H9 (cell line): Measurements from ENCODE around the gene RADIL. TPM values are rescaled to one million over a fixed set of nuclear protein-coding genes. Genes with fewer than 3 reads are reported as not detected.

Experiments
- DNase-seq: peaks from one replicate; pipeline ENCODE4 v3.0.0-alpha.2; 2017
- H2AFZ ChIP-seq: one replicate; pipeline ENCODE4 v1.6.1; 2013; ENCODE audit warnings: mild to moderate bottlenecking, low read length, control low read depth, moderate library complexity
- H2AK5ac ChIP-seq: 2 replicates; pipeline ENCODE4 v1.6.1; 2013; ENCODE audit warnings: low read length, control low read depth, mixed read lengths; ENCODE audit not compliant: insufficient read length
- H2BK120ac ChIP-seq: one replicate; pipeline ENCODE4 v1.6.1; 2013; ENCODE audit warnings: low read depth, mild to moderate bottlenecking, low read length, control low read depth, inconsistent platforms; ENCODE audit not compliant: poor library complexity, severe bottlenecking
- H2BK12ac ChIP-seq: 2 replicates; pipeline ENCODE4 v1.6.1; 2013; ENCODE audit warnings: low read length, control low read depth, mixed read lengths, low read depth; ENCODE audit not compliant: insufficient read length
- H2BK15ac ChIP-seq: 2 replicates; pipeline ENCODE4 v1.6.1; 2013; ENCODE audit warnings: low read depth, low read length, control low read depth
- H2BK20ac ChIP-seq: one replicate; pipeline ENCODE4 v1.6.1; 2013; ENCODE audit warnings: low read depth, mild to moderate bottlenecking, low read length, control low read depth, inconsistent platforms; ENCODE audit not compliant: poor library complexity, severe bottlenecking
- H2BK5ac ChIP-seq: 2 replicates; pipeline ENCODE4 v1.6.1; 2013; ENCODE audit warnings: low read length, control low read depth, mixed read lengths; ENCODE audit not compliant: insufficient read length
- H3K14ac ChIP-seq: 2 replicates; pipeline ENCODE4 v1.6.1; 2013; ENCODE audit warnings: low read length, control low read depth; ENCODE audit not compliant: insufficient read depth
- H3K18ac ChIP-seq: 2 replicates; pipeline ENCODE4 v1.6.1; 2013; ENCODE audit warnings: low read depth, mild to moderate bottlenecking, mixed read lengths, low read length, control low read depth; ENCODE audit not compliant: insufficient read length
- H3K23ac ChIP-seq: 2 replicates; pipeline ENCODE4 v1.6.1; 2013; ENCODE audit warnings: low read length, control low read depth, mixed read lengths, low read depth; ENCODE audit not compliant: insufficient read length
- H3K23me2 ChIP-seq: 2 replicates; pipeline ENCODE4 v1.6.1; 2013; ENCODE audit warnings: low read depth, mild to moderate bottlenecking, mixed read lengths, low read length, control low read depth; ENCODE audit not compliant: insufficient read length, poor library complexity, severe bottlenecking
- H3K27ac ChIP-seq: 2 replicates; pipeline ENCODE4 v1.5.1; 2013; ENCODE audit warnings: low read length, control low read depth, mixed read lengths, low read depth; ENCODE audit not compliant: insufficient read length
- H3K27me3 ChIP-seq: 2 replicates; pipeline ENCODE4 v1.6.1; 2013; ENCODE audit warnings: low read length, control low read depth, inconsistent platforms; ENCODE audit not compliant: insufficient read depth
- H3K4ac ChIP-seq: 2 replicates; pipeline ENCODE4 v1.6.1; 2013; ENCODE audit warnings: low read depth, mild to moderate bottlenecking, control low read depth, inconsistent platforms, low read length, moderate library complexity
- H3K4me1 ChIP-seq: 2 replicates; pipeline ENCODE4 v1.6.1; 2013; ENCODE audit warnings: low read length, control low read depth, inconsistent platforms; ENCODE audit not compliant: insufficient read depth
- H3K4me2 ChIP-seq: 2 replicates; pipeline ENCODE4 v1.6.1; 2013; ENCODE audit warnings: low read length, control low read depth, mixed read lengths; ENCODE audit not compliant: insufficient read length, insufficient read depth
- H3K56ac ChIP-seq: 2 replicates; pipeline ENCODE4 v1.6.1; 2013; ENCODE audit warnings: low read depth, mild to moderate bottlenecking, mixed read lengths, low read length, control low read depth; ENCODE audit not compliant: insufficient read length
- H3K79me1 ChIP-seq: 2 replicates; pipeline ENCODE4 v1.6.1; 2013; ENCODE audit warnings: low read depth, mild to moderate bottlenecking, moderate library complexity, low read length, control low read depth, inconsistent platforms; ENCODE audit not compliant: insufficient read depth, poor library complexity, severe bottlenecking
- H3K79me2 ChIP-seq: 2 replicates; pipeline ENCODE4 v1.6.1; 2013; ENCODE audit warnings: low read length, control low read depth, inconsistent platforms; ENCODE audit not compliant: insufficient read depth
- H3K9ac ChIP-seq: 2 replicates; pipeline ENCODE4 v1.6.1; 2013; ENCODE audit warnings: low read length, control low read depth, mixed read lengths; ENCODE audit not compliant: insufficient read length; ENCODE audit errors: extremely low read depth
- H3K9me3 ChIP-seq: one replicate; pipeline ENCODE4 v1.6.1; 2013; ENCODE audit warnings: low read depth, low read length, inconsistent platforms; ENCODE audit not compliant: control insufficient read depth
- H3T11ph ChIP-seq: one replicate; pipeline ENCODE4 v1.6.1; 2013; ENCODE audit warnings: mild to moderate bottlenecking, low read length, control low read depth, inconsistent platforms
- H4K20me1 ChIP-seq: one replicate; pipeline ENCODE4 v1.6.1; 2013; ENCODE audit not compliant: control insufficient read depth, insufficient read length, insufficient read depth
- H4K5ac ChIP-seq: 2 replicates; pipeline ENCODE4 v1.6.1; 2013; ENCODE audit warnings: low read depth, mild to moderate bottlenecking, mixed read lengths, low read length, control low read depth; ENCODE audit not compliant: insufficient read length
- H4K8ac ChIP-seq: replicated peaks from 2 replicates; pipeline ENCODE4 v1.6.1; 2013; ENCODE audit warnings: low read length, control low read depth, mixed read lengths, low read depth; ENCODE audit not compliant: insufficient read length
- H4K91ac ChIP-seq: 2 replicates; pipeline ENCODE4 v1.6.1; 2013; ENCODE audit warnings: low read depth, mild to moderate bottlenecking, moderate library complexity, mixed read lengths, low read length, control low read depth; ENCODE audit not compliant: insufficient read length
- H3K27ac Mint-ChIP-seq, 3 experiments: 2 replicates in 2 of 3; 3 replicates in 1 of 3; pipeline ENCODE4 v1.8.0; 2020 to 2021; ENCODE audit warnings: mixed read lengths in 3 of 3, mild to moderate bottlenecking in 1 of 3, moderate library complexity in 1 of 3
- H3K27me3 Mint-ChIP-seq: 2 replicates; pipeline ENCODE4 v1.8.0; 2021; ENCODE audit warnings: low read depth, mild to moderate bottlenecking, moderate library complexity, mixed read lengths
- H3K36me3 Mint-ChIP-seq, 3 experiments: 2 replicates in 2 of 3; 3 replicates in 1 of 3; pipeline ENCODE4 v1.8.0; 2020 to 2021; ENCODE audit warnings: low read depth in 3 of 3, mixed read lengths in 3 of 3; ENCODE audit not compliant: insufficient read depth in 1 of 3
- H3K4me1 Mint-ChIP-seq, 2 experiments: 2 replicates each; pipeline ENCODE4 v1.8.0; 2020; ENCODE audit warnings: mixed read lengths in 2 of 2
- H3K4me3 Mint-ChIP-seq, 2 experiments: 2 replicates in 1 of 2; 3 replicates in 1 of 2; pipeline ENCODE4 v1.8.0; 2020 to 2021; ENCODE audit warnings: mild to moderate bottlenecking in 2 of 2, mixed read lengths in 2 of 2, moderate library complexity in 1 of 2
- H3K9me3 Mint-ChIP-seq, 2 experiments: 2 replicates in 1 of 2; 3 replicates in 1 of 2; pipeline ENCODE4 v1.8.0; 2020; ENCODE audit warnings: mild to moderate bottlenecking in 2 of 2, mixed read lengths in 2 of 2, moderate library complexity in 1 of 2
- WGBS: extraction: QIAGEN DNeasy Blood & Tissue Kit; methylation state at CpG from one replicate; pipeline ENCODE4 v1.1.7; 2013; ENCODE audit warnings: missing lambda C conversion rate, low lambda C conversion rate, mixed read lengths; ENCODE audit not compliant: insufficient read length; ENCODE audit errors: extremely low coverage; 5-methylcytosine and 5-hydroxymethylcytosine counted together
- total RNA-seq: library from RNA; stranded (reverse); gene quantifications from 2 replicates; pipeline ENCODE4 v1.2.1, GENCODE V29; 2021
- TF ChIP-seq, protein P1 (sequence below): fragments of 200-600 bp; sonication (generic); conservative IDR thresholded peaks from 3 replicates; pipeline ENCODE4 v1.8.0; 2021; ENCODE audit warnings: antibody characterized with exemption, mild to moderate bottlenecking

The RADIL gene
- total RNA-seq, 1 experiment from 2014 or later, result 4.7 TPM

DNA sequence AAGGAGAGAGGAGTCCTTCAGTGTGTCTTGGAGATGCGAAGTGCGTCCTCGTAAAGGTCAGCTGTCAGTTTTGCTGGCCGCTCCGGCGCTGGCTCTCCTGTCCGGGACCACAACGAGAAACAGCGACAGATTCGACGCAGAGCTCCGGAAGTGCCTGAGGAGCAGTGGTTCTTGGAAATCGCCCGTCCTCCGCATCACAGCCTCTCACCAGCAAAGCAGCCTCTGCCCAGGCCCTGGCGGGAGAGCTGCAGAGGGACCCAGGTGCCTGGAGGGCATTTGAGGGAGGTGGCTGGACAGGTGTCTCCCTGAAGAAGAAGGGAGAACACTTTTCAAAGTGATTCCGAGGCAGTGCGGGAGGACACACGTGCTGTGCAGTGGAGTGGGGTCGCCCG, 119.7 kb downstream of the RADIL start:
- H3K9me3 Mint-ChIP-seq, result no peaks in the 10 kb centered on the region
- Histone ChIP-seq H3T11ph (no peak overlapping the region), H4K91ac (no peak overlapping the region), H3K4ac (no peak overlapping the region), H3K79me2 (no peaks in the 10 kb centered on the region), H3K56ac (no peak overlapping the region), H2BK12ac (no peak overlapping the region), H3K79me1 (no peaks in the 10 kb centered on the region), H2BK120ac (no peak overlapping the region), H3K18ac (no peak overlapping the region), H3K4me2 (no peak overlapping the region), H3K14ac (no peak overlapping the region), H4K8ac (no peak overlapping the region), H3K23ac (no peak overlapping the region), H2AK5ac (no peak overlapping the region), H3K9ac (no peak overlapping the region), H2AFZ (no peak overlapping the region), H2BK20ac (no peak overlapping the region), H2BK5ac (no peak overlapping the region), H3K27ac (no peak overlapping the region), H3K4me1 (no peaks in the 10 kb centered on the region), H2BK15ac (no peak overlapping the region), H3K9me3 (no peaks in the 10 kb centered on the region), H3K23me2 (no peaks in the 10 kb centered on the region), H4K5ac (no peak overlapping the region), H3K27me3 (no peaks in the 10 kb centered on the region), H4K20me1 (no peaks in the 10 kb centered on the region)
- no peak for DNase-seq
- TF ChIP-seq, protein P1, sequence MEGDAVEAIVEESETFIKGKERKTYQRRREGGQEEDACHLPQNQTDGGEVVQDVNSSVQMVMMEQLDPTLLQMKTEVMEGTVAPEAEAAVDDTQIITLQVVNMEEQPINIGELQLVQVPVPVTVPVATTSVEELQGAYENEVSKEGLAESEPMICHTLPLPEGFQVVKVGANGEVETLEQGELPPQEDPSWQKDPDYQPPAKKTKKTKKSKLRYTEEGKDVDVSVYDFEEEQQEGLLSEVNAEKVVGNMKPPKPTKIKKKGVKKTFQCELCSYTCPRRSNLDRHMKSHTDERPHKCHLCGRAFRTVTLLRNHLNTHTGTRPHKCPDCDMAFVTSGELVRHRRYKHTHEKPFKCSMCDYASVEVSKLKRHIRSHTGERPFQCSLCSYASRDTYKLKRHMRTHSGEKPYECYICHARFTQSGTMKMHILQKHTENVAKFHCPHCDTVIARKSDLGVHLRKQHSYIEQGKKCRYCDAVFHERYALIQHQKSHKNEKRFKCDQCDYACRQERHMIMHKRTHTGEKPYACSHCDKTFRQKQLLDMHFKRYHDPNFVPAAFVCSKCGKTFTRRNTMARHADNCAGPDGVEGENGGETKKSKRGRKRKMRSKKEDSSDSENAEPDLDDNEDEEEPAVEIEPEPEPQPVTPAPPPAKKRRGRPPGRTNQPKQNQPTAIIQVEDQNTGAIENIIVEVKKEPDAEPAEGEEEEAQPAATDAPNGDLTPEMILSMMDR, result no peak
- no CpG with 5 or more reads among the region's 21 CpGs for WGBS
- no peak overlapping the region for H3K27ac Mint-ChIP-seq
- peaks cover 9 to 11% (median 10%) of the 10 kb centered on the region in 3 experiments; a peak in 6 of 7 replicates for H3K36me3 Mint-ChIP-seq
- no peaks in the 10 kb centered on the region for H3K27me3 Mint-ChIP-seq
- no peak overlapping the region for H3K4me3 Mint-ChIP-seq
- no peaks in the 10 kb centered on the region for H3K4me1 Mint-ChIP-seq
